RPMI8226 (cell line): Measurements from ENCODE around the gene NR5A1.

Experiments used
- DNase-seq: peaks from one replicate; pipeline ENCODE4 v3.0.0-alpha.2; 2015

NR5A1 gene

DNA sequence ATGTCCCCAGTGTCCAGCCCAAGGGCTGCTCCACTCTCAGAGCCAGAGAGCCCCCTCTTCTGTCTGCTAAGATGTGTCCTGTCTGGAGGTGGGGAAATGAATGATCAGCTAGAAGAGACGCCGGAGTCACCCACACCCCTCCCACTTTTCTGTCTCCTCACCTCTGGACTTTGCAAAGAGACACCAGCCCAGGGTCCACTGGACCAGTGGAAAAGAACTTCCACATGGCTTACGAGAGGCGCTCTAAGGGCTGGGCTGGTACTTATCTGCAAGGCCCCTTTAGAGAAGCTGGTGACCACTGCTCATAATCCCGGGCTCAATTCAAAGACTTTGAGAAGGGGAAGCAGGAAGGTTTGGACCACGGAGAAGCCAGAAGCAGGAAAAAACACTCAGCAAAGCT is 9.2 kb downstream of the NR5A1 start:
- DNase-seq: no peak

DNA sequence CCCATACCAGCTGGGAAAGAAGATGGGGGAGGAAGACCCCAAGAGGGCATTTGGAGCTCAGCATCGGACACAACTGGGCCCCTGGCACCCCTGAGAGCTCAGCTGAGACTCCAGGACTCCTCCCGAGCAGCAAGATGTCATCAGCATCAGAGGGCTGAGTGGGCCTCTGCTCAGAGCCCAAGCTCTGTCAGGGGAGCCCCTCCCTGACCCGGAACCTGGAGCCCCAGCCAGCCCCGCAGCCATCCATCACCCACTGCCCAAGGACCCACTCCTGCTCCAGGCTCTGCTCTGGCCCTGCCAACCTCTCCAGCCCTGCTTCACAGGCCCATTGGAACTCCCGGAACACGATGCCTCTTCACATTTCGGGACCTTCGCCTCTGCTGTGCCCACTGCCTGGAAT is 9.8 kb downstream of the NR5A1 start:
- no peak for DNase-seq

DNA sequence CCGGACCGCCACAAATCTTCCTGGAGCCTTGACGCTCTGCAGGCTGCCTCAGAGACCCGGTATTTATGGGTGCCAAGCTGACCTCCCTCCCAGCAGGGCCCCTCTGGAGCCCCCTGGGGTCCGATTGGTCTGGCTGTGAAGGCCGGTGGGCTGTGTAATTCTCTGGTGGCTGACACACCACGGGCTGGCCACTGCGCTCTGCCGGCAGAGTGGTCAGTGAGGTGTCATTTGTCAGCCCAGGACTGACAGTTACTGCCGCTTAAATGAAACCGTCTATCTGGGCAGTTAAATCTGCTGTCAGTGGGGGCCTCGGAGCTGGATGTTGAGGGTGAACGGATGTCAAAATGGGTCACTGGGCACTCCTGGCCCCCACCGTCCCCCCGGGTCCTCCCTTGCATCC is 10.7 kb downstream of the NR5A1 start:
- DNase-seq: no peak

DNA sequence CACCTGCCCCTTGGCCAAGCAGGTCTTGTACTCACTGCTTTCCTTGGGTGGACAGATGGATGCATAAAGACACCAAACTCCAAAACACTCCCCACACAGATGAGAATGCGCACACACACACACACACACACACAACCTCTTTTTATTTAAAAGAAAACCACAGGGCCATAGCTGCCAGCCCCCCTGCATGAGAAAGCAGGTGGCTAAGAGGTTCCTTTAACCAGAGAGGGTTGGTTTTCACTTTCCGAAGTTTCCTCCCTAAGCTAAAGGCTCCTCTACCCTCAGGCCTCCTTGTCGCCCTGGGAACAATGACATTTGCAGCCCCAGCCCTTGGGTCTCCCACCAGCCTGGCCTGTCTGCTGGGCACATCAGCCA is 11.1 kb downstream of the NR5A1 start:
- DNase-seq: no peak

DNA sequence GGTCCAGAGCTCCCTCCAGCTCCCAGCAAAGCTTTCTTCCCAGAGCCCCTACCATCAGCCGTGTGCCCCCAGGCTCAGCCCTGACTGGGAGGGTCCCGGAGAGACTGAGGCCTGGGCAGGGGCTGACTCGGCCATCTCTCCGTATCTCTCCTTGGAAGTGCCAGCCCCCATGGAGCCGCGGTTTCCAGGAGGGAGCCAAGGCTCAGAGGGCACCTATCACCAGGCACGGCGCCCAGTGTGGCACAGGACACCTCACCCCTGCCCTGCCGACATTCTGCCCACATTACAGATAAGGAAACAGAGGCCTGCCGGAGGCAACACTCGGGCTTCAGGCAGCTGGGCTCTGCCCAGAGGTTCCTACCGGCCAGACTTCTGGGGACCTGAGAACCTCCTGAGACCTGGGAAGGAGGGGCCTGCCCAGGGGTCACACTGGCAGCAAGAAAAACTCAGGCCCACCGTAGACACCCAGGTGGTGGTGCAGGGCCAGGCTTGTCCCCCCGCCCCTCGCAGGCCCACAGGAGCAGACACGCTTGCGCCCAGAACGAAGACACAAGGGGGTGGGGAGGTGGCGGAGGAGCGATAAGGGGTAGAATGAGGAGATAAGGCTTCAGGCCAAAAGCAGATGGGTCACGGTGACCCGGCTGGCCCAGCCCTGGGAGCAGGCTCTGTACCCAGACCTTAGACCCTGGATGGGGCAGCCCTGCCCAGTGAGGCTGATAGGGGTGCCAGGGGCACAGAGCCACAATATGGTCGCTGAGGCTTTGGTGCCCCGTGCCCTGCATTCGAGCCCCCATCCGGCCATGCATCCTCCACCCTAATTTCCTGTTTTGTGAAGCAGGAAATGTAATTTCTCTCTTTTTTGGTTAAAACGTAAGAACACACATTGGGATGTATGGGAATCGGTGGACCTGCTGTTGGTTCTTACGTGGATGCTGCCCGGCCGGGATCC is 11.8 kb downstream of the NR5A1 start:
- DNase-seq: no peak

DNA sequence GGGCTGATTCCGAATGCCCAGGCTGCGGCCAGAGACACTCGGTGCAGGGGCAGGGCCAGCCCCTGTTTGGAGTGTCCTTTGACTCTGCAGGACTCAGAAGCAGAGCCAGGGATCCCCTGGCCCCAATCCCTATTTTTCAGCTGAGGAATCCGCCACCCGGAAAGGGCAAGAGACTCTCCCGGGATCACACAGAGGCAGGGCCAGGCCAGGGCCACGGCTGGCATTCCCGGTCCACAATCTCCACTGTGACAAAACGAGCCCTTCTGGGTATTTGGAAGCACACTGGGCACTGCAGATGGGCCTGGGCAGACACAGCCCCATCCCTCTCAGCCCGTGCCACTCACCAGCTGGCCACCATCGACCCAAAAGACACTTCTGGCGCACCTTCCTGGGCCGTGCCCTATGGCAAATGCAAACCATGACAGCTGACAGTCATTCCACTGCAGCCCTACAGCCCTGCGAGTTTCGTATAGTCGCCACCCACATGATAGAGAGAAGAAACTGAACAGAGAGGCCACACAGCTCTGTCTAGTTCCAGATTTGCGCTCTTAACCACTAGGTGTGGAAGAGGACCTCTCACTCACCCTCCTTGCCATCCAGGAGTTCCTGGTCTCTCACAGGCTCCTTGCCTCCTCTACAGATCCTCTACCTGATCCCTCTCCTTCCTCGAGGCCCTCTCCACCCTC is 13.3 kb downstream of the NR5A1 start:
- peak; percentile 43 for DNase-seq

DNA sequence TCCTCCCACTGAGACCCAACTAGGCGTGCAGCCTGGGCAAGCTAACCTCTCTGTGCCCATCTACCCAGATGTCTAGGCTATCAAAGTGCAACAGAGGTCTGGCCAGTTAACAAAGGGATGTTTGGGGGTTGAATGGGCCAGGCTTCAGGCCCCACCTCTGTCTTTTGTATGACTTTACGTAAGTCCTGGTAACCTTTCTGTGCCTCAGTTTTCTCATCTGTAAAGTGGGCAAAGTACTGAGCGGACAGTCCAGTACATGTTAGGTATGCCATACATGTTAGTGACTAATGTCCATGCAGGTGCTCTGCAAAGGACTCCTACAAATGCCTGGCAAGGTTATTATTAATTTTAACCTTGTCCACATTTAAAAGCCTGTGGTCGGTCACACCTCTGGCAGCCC is 14.0 kb downstream of the NR5A1 start:
- no peak for DNase-seq

DNA sequence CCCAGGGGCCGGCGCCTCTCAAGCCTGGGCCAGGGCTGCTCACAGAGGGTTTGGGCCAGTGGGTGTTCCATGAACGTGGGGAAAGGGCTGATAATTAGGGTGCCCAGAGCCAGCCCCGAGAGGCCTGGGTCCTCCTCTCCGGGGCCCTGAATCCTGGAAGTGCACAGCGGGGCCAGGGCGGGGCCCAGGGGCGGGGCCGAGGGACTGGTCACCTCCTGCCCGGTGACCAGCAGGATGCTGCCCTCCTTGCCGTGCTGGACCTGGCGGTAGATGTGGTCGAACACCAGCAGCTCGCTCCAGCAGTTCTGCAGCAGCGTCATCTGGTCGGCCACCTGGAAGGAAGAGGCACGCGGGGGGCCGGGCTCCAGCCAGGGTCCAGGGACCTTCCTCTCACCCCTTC is 14.4 kb downstream of the NR5A1 start:
- DNase-seq: no peak

DNA sequence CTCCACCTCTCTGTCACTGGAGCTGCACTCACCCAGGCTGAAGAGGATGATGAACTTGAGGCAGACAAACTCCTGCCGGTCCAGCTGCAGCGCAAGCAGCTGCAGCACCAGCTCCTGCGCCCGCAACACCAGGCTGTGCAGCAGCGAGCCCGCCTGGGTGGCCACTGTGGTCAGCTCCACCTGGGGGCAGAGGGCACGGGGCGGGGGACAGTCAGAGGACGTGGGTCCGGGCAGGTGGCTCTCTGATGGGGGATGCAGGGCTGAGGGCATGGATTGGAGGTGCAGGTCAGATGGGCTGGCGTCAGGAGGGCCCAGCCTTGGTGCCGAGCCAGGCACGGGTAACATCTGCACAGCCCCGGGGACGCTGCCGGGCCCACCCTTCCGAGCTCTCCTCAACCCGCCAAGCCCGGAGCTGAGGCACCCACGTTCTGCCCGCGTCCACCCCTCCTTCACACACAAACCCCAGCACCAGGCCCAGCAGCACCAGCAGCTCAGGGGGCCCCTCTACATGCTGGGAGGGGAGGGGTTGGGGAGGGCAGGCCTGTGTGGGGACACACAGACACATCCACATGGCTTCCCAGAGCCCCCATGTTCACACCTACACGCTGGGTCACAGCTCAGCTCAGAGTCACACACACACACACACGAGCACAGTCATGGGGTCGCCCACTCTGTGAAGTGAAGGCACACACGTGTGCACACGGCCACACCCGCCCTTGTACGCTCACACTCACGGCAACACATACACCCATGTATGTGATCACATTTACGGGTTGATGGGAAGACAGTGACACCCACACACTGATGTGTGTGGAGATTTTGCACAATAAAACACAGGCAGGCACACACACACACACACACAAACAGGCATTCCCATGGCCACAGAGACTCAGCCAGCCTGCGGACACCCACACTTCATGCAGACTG is 15.9 kb downstream of the NR5A1 start:
- no peak for DNase-seq

DNA sequence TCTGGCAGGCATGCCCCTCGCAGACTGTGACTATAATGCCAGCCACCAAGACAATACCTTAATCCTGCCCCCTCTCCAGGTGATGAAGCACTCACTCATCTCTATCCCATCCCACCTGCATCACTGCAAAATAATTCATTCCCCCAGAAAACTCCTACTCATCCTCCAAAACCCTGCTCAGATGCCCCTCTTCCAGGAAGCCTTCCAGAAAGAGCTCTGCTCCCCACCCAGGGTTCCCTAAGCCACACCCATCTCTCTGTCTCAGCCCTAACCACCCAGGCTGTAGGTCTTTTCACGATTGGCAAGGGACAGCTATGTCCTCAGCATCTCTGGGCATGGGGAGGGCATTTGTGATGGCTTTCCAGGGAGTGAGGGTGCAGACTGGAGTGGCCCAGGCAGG is 17.2 kb downstream of the NR5A1 start:
- no peak for DNase-seq

DNA sequence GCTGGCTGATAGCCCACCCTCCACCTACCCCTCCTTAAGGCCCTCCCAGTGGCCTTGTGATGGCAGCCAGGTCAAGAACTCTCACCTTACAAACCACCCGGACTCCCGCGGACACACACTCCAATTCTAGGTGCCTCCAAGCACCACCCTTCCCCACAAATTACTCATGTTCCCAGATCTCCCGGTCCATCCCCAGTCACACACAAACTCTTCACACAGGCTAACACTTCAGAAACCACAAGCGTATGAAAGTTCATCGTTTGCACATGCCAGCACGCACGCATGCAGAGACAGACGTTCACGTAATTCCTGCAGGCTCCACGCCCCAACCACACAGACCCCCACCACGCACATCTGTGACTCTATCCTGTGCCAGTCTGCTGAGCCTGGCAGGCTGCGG is 18.0 kb downstream of the NR5A1 start:
- no peak for DNase-seq

DNA sequence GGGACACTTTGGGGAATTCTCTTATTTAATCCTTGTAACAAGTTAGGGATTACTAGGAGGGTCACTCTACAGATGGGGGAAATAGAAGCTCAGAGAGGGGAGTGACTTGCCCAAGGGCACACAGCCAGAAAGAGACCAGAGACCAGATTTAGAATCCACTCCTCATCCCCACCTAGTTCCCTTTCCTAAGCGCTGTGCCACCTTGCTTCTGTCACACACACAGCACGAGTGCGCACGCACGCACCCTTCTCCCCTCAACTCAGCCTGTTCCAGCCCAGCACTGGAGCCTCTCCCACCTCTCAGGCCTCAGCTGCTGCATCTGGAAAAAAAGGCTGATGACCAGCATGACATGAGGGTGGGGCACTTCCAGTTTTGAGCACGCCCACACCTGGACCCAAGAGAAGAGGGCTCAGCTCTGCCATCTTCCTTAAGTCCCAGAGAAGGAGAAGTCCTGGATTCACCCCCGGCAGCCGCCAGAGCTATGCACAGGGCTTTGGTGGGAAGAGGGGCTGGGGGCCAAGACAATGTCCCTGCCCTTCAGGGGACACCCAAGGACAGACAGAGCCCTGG is 18.5 kb downstream of the NR5A1 start:
- no peak for DNase-seq

DNA sequence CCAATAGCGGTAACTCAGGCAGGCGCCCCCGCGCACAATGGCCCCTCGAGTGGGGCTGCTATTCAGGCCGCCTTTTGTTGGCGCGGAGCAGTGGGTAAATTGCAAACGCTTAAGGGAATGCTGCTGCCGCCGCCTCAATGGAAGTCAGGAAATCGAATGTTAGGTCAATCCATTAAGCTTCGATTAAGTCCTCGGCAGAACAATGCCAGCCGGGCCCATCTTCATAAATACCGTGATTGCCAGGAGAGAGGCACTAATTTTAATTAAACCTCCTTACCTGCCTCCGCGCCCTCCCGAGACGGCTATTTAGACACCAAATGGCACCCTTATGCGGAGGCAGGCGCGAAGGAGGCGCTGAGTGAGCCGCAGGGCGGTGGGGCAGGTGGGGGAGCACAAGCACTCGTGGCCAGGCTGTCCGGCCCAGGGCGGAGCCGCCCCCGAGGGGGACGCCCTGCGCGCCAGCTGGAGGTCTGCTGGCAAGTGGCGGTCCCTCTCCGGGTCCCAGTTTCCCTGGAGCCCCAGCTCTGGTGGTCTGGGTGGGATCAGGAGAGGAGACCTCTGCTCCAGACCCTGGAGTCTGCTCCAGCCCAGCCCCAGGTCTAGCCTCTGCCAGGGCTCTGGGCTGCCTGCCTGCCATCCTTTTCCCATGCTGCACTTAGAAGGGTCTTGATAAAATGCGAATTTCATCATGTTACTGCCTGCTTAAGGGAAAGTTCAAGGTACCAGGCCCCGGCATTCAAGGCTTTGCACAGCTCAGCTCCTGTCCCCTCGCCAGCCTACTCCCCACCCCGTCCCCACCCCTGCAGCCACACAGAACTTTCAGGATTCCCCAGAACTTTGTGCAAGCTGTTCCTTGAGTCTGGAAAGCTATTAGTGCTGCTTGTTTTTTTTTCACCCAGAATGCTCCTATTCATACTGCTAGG is 19.7 kb downstream of the NR5A1 start:
- DNase-seq: no peak

DNA sequence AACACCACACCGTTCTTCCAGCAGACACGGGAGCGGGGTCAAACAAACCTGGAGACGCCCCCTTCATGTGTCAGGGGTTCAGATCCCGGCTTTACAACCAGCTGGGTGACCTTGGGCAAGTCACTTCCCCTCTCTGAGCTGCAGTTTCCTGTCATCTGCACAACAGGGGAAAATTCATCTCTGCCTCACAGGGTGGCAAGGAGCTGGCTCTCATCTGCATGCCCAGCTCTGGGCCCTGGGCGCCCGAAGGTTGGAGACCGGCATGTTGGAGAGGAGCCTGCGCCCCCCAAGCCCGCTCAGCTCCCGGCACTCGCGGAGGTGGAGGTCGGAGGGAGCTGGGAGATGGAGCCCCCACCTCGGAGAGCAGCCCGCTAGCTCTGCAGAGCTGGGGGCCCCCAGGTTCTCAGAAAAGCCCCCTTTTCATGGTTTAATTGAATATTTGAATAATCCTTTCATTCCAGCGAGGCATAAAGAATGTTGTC is 20.4 kb downstream of the NR5A1 start:
- no peak for DNase-seq

DNA sequence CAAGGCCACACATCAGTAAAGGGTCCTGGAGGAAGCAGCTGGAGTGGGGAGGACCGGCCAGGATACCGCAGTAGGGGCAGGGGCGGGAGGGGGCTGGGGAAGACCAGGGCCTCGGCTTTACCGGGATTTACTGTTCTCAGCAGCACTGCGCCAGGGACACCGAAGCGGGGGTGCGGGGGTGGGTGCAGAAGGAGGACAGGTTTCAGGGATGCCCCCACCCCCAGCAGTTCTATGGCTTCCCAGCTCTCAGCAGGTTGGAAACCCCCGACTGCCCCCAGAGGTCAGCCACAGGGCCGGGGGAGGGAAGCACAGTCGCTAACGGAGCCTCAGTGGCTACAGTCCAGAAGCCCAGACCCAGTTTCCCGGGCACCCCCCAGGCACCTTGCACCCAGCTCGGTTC is 21.3 kb downstream of the NR5A1 start:
- DNase-seq: no peak

DNA sequence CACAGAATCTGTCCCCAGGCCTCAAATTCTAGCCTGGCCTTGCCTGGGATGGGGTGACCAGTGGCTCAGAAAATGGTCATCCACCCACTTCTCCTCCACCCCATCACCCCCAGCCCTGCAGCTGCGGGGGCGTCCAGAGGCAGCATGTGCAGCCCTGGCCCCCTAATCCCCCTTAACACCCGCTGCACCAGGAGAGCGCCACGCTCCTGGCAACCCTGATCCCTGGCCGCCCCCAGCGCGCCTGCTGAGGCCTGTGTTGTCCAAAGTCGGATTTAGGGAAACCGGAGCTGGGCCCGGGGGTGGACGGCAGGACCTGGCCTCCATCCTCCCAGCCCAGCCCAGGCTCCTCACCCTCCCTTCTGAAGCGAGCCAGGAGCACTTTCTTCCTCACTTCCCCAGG is 22.0 kb downstream of the NR5A1 start:
- no peak for DNase-seq

DNA sequence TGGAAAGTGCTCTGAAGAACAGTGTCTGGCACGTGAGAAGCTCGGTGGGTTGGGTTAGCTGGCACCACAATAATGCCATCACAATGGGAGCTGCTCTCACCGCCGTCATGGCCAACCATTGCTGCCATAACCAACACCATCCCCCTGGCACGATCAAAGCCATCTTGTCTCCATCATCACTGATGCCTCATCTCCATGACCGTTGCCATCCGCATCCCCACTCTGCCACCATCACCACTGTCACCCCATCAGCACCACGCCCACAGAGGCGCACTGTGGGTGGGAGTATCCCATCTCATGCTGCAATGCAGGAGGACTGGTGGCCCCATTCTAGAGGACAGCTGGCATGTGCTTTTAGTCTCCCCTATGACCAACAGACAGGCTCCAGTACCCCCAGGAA is 23.7 kb downstream of the NR5A1 start:
- no peak for DNase-seq

DNA sequence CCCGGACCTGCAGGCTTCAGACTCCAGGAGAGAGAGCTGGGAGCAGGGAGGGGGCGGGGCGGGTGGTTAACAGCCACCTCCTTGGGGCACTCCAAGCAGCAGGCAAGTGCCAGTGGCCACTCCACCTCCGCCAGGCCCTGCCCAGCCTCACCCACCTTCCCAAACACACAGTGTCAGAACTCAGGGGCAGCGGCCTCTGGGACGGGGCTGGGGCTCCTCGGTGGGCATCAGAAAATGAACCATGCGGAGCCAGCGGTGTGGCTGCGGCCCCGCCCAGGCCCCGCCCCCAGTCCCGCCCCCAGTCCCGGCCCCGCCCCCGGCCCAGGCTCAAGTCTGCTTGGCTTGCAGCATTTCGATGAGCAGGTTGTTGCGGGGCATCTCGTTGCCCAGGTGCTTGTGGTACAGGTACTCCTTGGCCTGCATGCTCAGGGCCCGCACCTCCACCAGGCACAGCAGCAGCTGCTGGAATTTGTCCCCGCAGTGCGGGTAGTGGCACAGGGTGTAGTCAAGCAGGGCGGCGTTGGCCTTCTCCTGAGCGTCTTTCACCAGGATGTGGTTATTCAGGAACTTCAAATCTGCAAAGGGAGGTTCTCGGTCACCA is 24.7 kb downstream of the NR5A1 start:
- DNase-seq: no peak

DNA sequence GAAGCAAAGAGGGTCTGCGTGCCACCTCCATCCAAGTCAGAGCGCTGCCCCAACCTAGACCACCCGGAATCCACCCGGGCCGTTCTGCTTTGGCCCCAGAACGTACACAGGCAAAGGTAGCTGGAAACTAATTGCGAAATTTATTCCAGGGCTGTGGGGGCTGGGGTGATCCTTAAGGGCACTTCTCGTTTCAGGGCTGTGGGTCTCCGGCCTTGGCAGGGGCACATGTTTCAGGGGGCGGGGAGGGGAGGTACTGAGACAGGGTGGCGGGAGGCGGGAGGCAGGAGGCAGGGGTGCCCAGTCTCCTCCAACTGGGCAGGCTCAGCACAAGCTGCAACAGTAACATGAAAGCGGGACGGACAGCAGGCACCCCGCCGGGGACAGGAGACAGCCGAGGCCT is 26.1 kb downstream of the NR5A1 start:
- DNase-seq: no peak

DNA sequence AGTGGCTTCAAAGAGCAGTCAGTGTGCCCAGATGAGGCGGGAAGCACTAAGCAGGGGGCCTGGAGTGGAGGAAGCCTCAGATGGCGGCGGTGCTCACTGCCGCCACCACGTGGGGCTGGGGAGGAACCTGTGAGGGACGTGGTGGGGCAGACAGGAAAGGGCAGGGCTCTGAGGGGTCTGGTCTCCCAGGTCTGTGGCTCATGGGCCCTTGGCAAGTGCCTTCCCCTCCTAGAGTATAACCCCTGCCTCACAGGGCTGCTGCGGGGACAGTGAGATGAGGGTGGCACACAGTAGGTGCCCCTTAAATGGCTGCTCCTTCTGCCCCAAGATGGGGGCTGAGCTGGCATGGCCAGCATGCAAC is 26.6 kb downstream of the NR5A1 start:
- DNase-seq: peak; percentile 74

DNA sequence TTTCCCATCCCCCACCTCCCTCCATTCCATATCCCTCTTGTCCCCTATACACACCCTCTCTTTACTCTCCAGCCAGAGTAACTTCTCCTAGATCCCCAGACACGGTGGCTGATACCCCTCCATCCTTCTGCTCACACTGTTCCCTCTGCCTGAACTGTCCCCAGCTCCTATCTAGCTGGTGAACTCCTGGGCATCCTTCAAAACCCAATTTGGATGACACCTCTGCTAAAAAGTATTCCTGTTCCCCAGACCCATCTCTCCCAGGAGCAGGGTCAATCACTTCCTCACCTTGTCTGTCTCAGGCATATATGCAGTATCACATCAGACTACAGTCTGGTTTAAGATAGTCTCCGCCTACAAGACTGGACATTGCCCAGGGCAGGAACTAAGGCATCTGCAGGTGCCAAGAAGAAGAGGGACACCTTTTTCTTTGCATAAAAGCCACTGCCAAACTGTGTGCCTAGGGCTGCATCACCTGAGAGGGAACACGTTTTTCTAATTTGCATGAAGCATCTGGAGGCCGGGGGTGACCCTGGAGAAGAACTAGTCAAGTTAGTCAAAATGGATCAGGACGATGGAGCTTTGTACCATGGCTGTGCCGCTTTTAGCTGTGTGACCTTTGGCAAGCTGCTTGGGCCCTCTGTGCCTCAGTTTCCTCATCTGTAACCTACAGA is 27.1 kb downstream of the NR5A1 start:
- no peak for DNase-seq
